Left cardiac atrium (tissue), 4 donors: ENCODE results near the gene MBOAT7. TPM values are rescaled to one million over a fixed set of nuclear protein-coding genes. Genes with fewer than 3 reads are reported as not detected.
A peak's percentile ranks its signal among the peaks of the same experiment; 100 is the strongest.
"Not testable (repeated sequence)": the region's sequence is repeated elsewhere in the genome, so short reads cannot be mapped to it uniquely, and the experiment has no call there.

Source experiments
- ATAC-seq, 2 donors: fragments of 200-7000 bp; cut with Tn5 transposase; one replicate each; pipeline ENCODE4 v1.9.1; 2020; ENCODE audit warnings: mild to moderate bottlenecking in 2 of 2, moderate library complexity in 2 of 2
- DNase-seq: peaks from one replicate; pipeline ENCODE4 v3.0.0-alpha.2; 2020
- intact Hi-C, 2 donors: fragments of 100-400 bp; cut with DNase I; formaldehyde crosslinking; loops; one replicate each; pipeline versions ENCODE4 v1.14.1 to v1.15.1; 2022 to 2023
- long read RNA-seq: library from polyadenylated mRNA; unstranded; transcript quantifications from one replicate; pipeline ENCODE4 v2.0.0, GENCODE V29; 2021
- total RNA-seq, 2 donors: library from RNA; stranded (reverse); fragmentation: NEBNext Ultra II Directional; extraction: Animal tissue kit (Norgen Biotek cat#: 25700); gene quantifications; one replicate each; pipeline ENCODE4 v1.2.1, GENCODE V29; 2021
- donor health status: DM: no; HTN: yes; CAD: no.
- donor health status: DM: no; HTN: yes; CAD: no; lungs with severe emphysema.
- donor health status: DM: yes; HTN: yes; CAD: no.
- donor health status: Dilated cardiomyopathy.

Gene MBOAT7
- 10 to 100 TPM; 21.6 to 21.7 TPM for total RNA-seq
- long read RNA-seq, partial matches to known transcripts, result 10 of 20 reads
- long read RNA-seq, other reads (novel, unspliced or antisense), result 5 of 20 reads

- DNase-seq (no peak), ATAC-seq (peak; percentile 58 to 62)
- intact Hi-C loops, result no loop called here
These were observed at the start of gene MBOAT7 for GRCh38 chr19:54189145-54189734. Gene MBOAT7 (minus strand): TSS chr19:54189580. CDS start chr19:54188508, 1,072 bp downstream.

GRCh38 chr19:54233941-54234340 lies 44.6 kb upstream of the MBOAT7 start:
- intact Hi-C loops, result loop anchor here in 1 of 2 donors (5.0 kb wide), 1 partner anchor 67 kb away; no protein-coding TSS in a partner anchor
- ATAC-seq (no peak), DNase-seq (no peak)

- ATAC-seq (peak; percentile 89 to 95), DNase-seq (peak; percentile 93)
- intact Hi-C loops, result loop anchor here (1.0 to 5.0 kb wide), 2 partner anchors 63 to 64 kb away; no protein-coding TSS in a partner anchor
These were observed 41.9 kb upstream of the MBOAT7 start for GRCh38 chr19:54231077-54231931.

- DNase-seq, result no peak
- intact Hi-C loops, result loop anchor here in 1 of 2 donors (5.0 kb wide), 1 partner anchor 63 kb away; no protein-coding TSS in a partner anchor
- no peak for ATAC-seq
These were observed 40.7 kb upstream of the MBOAT7 start for GRCh38 chr19:54230031-54230430.

- DNase-seq, result no peak
- intact Hi-C loops, result no loop called here
These were observed 39.8 kb upstream of the MBOAT7 start for GRCh38 chr19:54229146-54229545.

GRCh38 chr19:54224619-54225018 lies 35.2 kb upstream of the MBOAT7 start:
- DNase-seq, intact Hi-C loops: not testable (repeated sequence)

More at GRCh38 chr19:54229146-54229545, 39.8 kb upstream of the MBOAT7 start:
- no peak for ATAC-seq

GRCh38 chr19:54223937-54224281 lies 34.5 kb upstream of the MBOAT7 start:
- intact Hi-C loops, ATAC-seq, DNase-seq: not testable (repeated sequence)

More at GRCh38 chr19:54224619-54225018, 35.2 kb upstream of the MBOAT7 start:
- ATAC-seq, result not testable (repeated sequence)

- intact Hi-C loops, DNase-seq: not testable (repeated sequence)
- peak in 1 of 2 donors; percentile 15 for ATAC-seq
These were observed 34.0 kb upstream of the MBOAT7 start for GRCh38 chr19:54223277-54223936.

- DNase-seq, intact Hi-C loops: not testable (repeated sequence)
- peak; percentile 68 to 73 for ATAC-seq
These were observed 33.3 kb upstream of the MBOAT7 start, which contains the start of gene LILRB3 for GRCh38 chr19:54222474-54223276. Gene LILRB3 (minus strand): TSS chr19:54223007. CDS start chr19:54222976, 31 bp downstream.

GRCh38 chr19:54221947-54222346 lies 32.6 kb upstream of the MBOAT7 start:
- ATAC-seq, DNase-seq: not testable (repeated sequence)
- intact Hi-C loops, result loop anchor here in 1 of 2 donors (2.0 kb wide), 1 partner anchor 17 kb away; no protein-coding TSS in a partner anchor

- ATAC-seq, DNase-seq: not testable (repeated sequence)
- intact Hi-C loops, result loop anchor here in 1 of 2 donors (2.0 kb wide), 1 partner anchor 19 kb away; no protein-coding TSS in a partner anchor
These were observed 30.3 kb upstream of the MBOAT7 start for GRCh38 chr19:54219702-54220101.

- intact Hi-C loops, result no loop called here
- ATAC-seq (no peak), DNase-seq (no peak)
These were observed 29.7 kb upstream of the MBOAT7 start for GRCh38 chr19:54218960-54219661.

- intact Hi-C loops, result no loop called here
- ATAC-seq, result no peak
- DNase-seq, result no peak
These were observed 28.9 kb upstream of the MBOAT7 start for GRCh38 chr19:54218259-54218658.

- DNase-seq, ATAC-seq, intact Hi-C loops: not testable (repeated sequence)
These were observed 28.3 kb upstream of the MBOAT7 start for GRCh38 chr19:54217517-54218247.

GRCh38 chr19:54216869-54217268 lies 27.5 kb upstream of the MBOAT7 start:
- no peak for ATAC-seq

GRCh38 chr19:54214734-54215133 lies 25.4 kb upstream of the MBOAT7 start:
- intact Hi-C loops, ATAC-seq, DNase-seq: not testable (repeated sequence)

More at GRCh38 chr19:54216869-54217268, 27.5 kb upstream of the MBOAT7 start:
- intact Hi-C loops, result no loop called here
- DNase-seq, result no peak

- DNase-seq, ATAC-seq, intact Hi-C loops: not testable (repeated sequence)
These were observed 24.8 kb upstream of the MBOAT7 start for GRCh38 chr19:54214217-54214616.
